Left colon (tissue), 2 donors: ENCODE data around the gene OR5T3. TPM values are rescaled to one million over a fixed set of nuclear protein-coding genes. Genes with fewer than 3 reads are reported as not detected.
"Not testable (repeated sequence)": the region's sequence is repeated elsewhere in the genome, so short reads cannot be mapped to it uniquely, and the experiment has no call there.

Experiments
- ATAC-seq: fragments of 200-7000 bp; cut with Tn5 transposase; one replicate; pipeline ENCODE4 v1.9.1; 2020; ENCODE audit warnings: mild to moderate bottlenecking, moderate library complexity
- DNase-seq, 2 donors: peaks; one replicate each; pipeline ENCODE4 v3.0.0-alpha.2; 2020
- intact Hi-C, 2 donors: fragments of 100-400 bp; cut with DNase I in 1 of 2; cut with micrococcal nuclease in 1 of 2; formaldehyde crosslinking; loops; one replicate each; pipeline versions ENCODE4 v1.11.2 to v1.14.0; 2022; cut with DNase I, micrococcal nuclease
- long read RNA-seq: library from polyadenylated mRNA; unstranded; transcript quantifications from one replicate; pipeline ENCODE4 v2.0.0, GENCODE V29; 2021
- total RNA-seq, 2 donors: library from RNA; stranded (reverse); fragmentation: NEBNext Ultra II Directional; extraction: Animal tissue kit (Norgen Biotek cat#: 25700); gene quantifications; one replicate each; pipeline ENCODE4 v1.2.1, GENCODE V29; 2021
- donor health status: DM: no; HTN: no; CAD: no.
- donor health status: DM: yes; HTN: yes; CAD: no.

OR5T3 gene
- not detected for total RNA-seq
- long read RNA-seq: 0 reads

- no peak for ATAC-seq
- DNase-seq: no peak
- intact Hi-C loops: no loop called here
Measured at GRCh38 chr11:56251954-56252353, at the start of gene OR5T3. TSS of gene OR5T3 (plus strand) at chr11:56252254. CDS start at chr11:56252254, 0 bp downstream.

GRCh38 chr11:56207790-56208189, 44.3 kb upstream of the OR5T3 start:
- ATAC-seq: no peak
- DNase-seq: no peak
- intact Hi-C loops: no loop called here

DNA sequence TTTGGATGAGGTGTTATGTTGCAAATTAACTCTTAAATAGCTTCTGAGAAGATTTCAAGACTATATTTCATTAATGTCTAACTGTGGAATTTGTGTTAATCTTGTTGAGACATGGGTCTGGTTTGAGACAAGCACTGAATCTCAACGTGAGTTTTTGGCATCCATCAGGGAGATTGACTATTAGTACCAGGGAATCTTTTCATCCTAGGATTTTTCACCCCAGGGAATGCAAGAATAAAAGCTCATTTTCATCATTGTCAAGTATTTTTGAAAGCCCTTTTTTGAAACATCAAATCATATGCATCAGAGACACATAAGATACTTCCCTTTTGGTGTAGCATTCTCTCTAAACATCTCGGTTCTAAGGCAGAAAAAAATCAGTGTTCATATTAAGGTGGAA, 37.5 kb upstream of the OR5T3 start:
- DNase-seq: no peak
- intact Hi-C loops: no loop called here
- ATAC-seq: no peak

GRCh38 chr11:56219735-56220134, 32.3 kb upstream of the OR5T3 start:
- intact Hi-C loops, ATAC-seq, DNase-seq: not testable (repeated sequence)

DNA sequence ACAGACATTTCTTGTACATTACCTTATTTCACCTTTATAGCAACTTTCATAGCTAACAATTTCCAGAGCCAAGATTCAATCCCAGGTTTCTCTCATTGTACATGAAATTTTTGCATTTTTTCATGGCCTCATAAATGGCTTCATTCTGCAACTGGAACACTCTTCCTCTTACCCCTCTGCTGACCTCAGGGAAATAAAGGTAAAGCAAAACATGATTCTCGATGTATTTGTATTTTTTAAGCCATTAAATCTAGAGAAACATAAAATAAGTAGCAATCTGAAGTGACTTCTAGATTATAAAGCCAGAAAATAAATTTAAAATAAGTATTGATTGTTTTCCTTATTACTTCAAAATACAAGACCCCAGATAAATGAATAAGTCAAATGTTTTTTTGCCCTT, 17.9 kb upstream of the OR5T3 start, which contains the start of gene OR5T2:
OR5T2 (minus strand) TSS at position 101 of the 400 bp plus-strand sequence. CDS start 1,193 bp downstream, outside the sequence.
- intact Hi-C loops: no loop called here
- no peak for ATAC-seq

DNA sequence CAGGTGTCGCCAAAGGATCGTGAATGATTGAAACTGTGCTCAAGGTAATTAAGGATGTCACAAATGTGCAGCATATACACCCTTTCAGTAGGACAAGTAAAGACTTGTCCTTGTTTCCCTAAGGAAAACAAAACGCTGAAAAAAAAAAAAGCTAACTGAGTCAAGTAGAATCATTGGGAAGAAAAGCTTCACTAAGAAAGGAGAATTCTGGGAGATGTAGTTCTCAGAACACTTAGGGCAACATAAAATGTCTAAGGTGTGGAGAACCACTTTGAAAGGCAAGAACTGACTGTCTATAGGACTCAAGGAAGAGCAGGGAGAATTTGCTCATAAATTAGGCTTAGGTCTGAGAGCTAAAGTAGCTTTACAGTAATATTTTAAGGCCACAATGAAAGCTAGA, 19.0 kb downstream of the OR5T3 start:
- ATAC-seq (no peak), DNase-seq (no peak)
- intact Hi-C loops: no loop called here

More for the DNA sequence above, 17.9 kb upstream of the OR5T3 start, which contains the start of gene OR5T2:
- no peak for DNase-seq

DNA sequence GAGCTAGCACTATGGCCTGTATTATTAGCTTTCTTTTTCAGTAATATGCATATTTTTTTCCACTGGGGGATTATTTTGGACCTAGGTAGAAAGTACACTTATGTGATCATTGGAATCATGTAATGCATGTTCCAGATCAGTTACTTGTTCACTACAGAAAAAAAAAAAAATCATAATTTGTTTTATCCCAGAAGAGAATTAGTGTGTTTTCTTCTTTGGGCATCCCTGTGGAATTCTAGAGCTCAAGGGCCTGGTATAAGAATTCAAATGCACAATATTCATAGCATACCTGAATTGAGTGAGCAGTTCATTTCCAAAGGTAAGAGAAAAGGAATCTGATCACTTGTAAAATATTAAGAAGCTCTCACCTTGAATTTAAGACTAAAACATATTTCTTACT, 21.8 kb downstream of the OR5T3 start, which contains the start of gene OR5T1:
OR5T1 (plus strand) TSS at position 301 of the 400 bp plus-strand sequence. CDS start 1,485 bp downstream, outside the sequence.
- intact Hi-C loops: no loop called here
- ATAC-seq: no peak
- no peak for DNase-seq

DNA sequence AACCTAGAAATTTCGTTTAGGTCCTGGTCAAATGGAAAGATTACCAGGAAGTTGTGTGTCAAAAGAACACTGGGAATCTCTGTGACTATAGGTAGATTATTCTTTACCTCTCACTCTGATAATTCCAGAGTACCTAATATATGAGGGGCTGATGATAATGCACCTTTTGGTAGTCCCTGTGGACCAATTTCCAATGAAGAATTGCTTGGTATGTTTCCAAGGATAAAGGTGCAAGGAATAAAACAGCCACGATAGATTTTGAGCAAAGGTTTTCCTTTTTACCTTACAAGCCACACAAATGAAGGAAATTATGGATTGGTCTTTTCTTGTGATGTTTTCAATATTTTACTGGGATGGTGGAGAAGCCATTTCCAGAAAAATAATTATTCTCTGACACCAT, 40.1 kb downstream of the OR5T3 start, which contains the start of gene OR8H1:
OR8H1 (minus strand) TSS at position 101 of the 400 bp plus-strand sequence. CDS start 1,192 bp downstream, outside the sequence.
- intact Hi-C loops: no loop called here
- no peak for DNase-seq
- no peak for ATAC-seq

GRCh38 chr11:56296898-56297297, 44.8 kb downstream of the OR5T3 start:
- intact Hi-C loops: no loop called here
- DNase-seq: no peak
- no peak for ATAC-seq

Other genes with a start within 250 kb of the OR5T3 start
- not detected for gene OR5AS1, start 224.6 kb upstream of the OR5T3 start, total RNA-seq
- not detected for gene OR8I2, start 158.9 kb upstream of the OR5T3 start, total RNA-seq
- not detected for gene OR8H2, start 148.6 kb upstream of the OR5T3 start, total RNA-seq
- gene OR8H3, start 129.9 kb upstream of the OR5T3 start, total RNA-seq: not detected
- not detected for gene OR8J3, start 112.1 kb upstream of the OR5T3 start, total RNA-seq
- not detected for gene OR8K5, start 91.9 kb upstream of the OR5T3 start, total RNA-seq
- gene OR5J2, start 75.6 kb upstream of the OR5T3 start, total RNA-seq: not detected
- not detected for gene OR5T2, start 18.0 kb upstream of the OR5T3 start, total RNA-seq
- not detected for gene OR5T1, start 21.9 kb downstream of the OR5T3 start, total RNA-seq
- gene OR8H1, start 40.0 kb downstream of the OR5T3 start, total RNA-seq: not detected
- gene OR8K3, start 62.9 kb downstream of the OR5T3 start, total RNA-seq: not detected
- not detected for gene OR8K1, start 93.8 kb downstream of the OR5T3 start, total RNA-seq
- gene OR8J1, start 102.0 kb downstream of the OR5T3 start, total RNA-seq: not detected
- not detected for gene OR8U1, start 123.4 kb downstream of the OR5T3 start, total RNA-seq
- gene OR5AL1, start 160.4 kb downstream of the OR5T3 start, total RNA-seq: not detected
- not detected for gene OR5M3, start 221.1 kb downstream of the OR5T3 start, total RNA-seq
- gene OR5M8, start 239.1 kb downstream of the OR5T3 start, total RNA-seq: not detected